Uterus (tissue), 4 donors: Measurements from ENCODE around the gene SMC6. TPM values are rescaled to one million over a fixed set of nuclear protein-coding genes. Genes with fewer than 3 reads are reported as not detected.

Source experiments
- DNase-seq, 2 donors: peaks; one replicate each; pipeline ENCODE4 v3.0.0-alpha.2; 2019 to 2020
- H3K27ac ChIP-seq, 2 donors: fragments of 200-600 bp; sonication (generic); 1 replicate in 1 of 2; 2 replicates in 1 of 2; pipeline ENCODE4 v1.5.1; 2016 to 2018
- H3K27me3 ChIP-seq, 2 donors: fragments of 200-600 bp; sonication (generic); one replicate each; pipeline ENCODE4 v1.5.1; 2018 to 2019; ENCODE audit warnings: control low read depth in 1 of 2
- H3K36me3 ChIP-seq, 2 donors: fragments of 200-600 bp; sonication (generic); one replicate each; pipeline ENCODE4 v1.5.1; 2019; ENCODE audit warnings: control low read depth in 1 of 2
- H3K4me1 ChIP-seq, 2 donors: fragments of 200-600 bp; sonication (generic); one replicate each; pipeline ENCODE4 v1.5.1; 2018 to 2019; ENCODE audit warnings: control low read depth in 1 of 2
- H3K4me3 ChIP-seq, 2 donors: fragments of 200-600 bp; sonication (generic); 1 replicate in 1 of 2; 2 replicates in 1 of 2; pipeline ENCODE4 v1.5.1; 2018 to 2019; ENCODE audit warnings: mild to moderate bottlenecking in 1 of 2
- H3K9me3 ChIP-seq, 2 donors: fragments of 200-600 bp; sonication (generic); one replicate each; pipeline ENCODE4 v1.5.1; 2019; ENCODE audit warnings: control low read depth in 1 of 2
- CTCF ChIP-seq, 4 experiments: fragments of 200-600 bp in 2 of 4; fragments of 450-650 bp in 2 of 4; sonication (generic) in 2 of 4; IDR thresholded peaks; one replicate each; pipeline ENCODE4 v1.5.1; 2016 to 2019; ENCODE audit warnings: antibody characterized with exemption in 4 of 4, mild to moderate bottlenecking in 2 of 4, moderate library complexity in 1 of 4
- POLR2A ChIP-seq, 2 donors: fragments of 450-650 bp; IDR thresholded peaks; one replicate each; pipeline ENCODE4 v1.6.1; 2016; ENCODE audit warnings: antibody characterized with exemption in 2 of 2, mild to moderate bottlenecking in 1 of 2, moderate library complexity in 1 of 2
- intact Hi-C: fragments of 100-400 bp; cut with DNase I; formaldehyde crosslinking; loops from one replicate; pipeline ENCODE4 v1.15.1; 2023; ENCODE audit warnings: low total_unique reads
- total RNA-seq, 4 donors: library from RNA; depleted of rRNA in 3 of 4; stranded (reverse); fragments of >200 nt in 3 of 4; gene quantifications; one replicate each; pipeline versions ENCODE4 v1.1.0 to v1.2.4, GENCODE V29; 2014 to 2023
- donor health status: DM: yes; HTN: yes; CAD: no.

The SMC6 gene
- total RNA-seq, 4 donors from 2014 or later = 7.4 to 49.4 (median 15.5) TPM

GRCh38 chr2:17667898-17668297 lies 85.7 kb downstream of the SMC6 start:
- no peak for DNase-seq
- intact Hi-C loops = no loop called here
- Histone ChIP-seq H3K4me1 (no peaks in the 10 kb centered on the region), H3K27me3 (no peaks in the 10 kb centered on the region), H3K27ac (no peak overlapping the region), H3K9me3 (no peaks in the 10 kb centered on the region), H3K36me3 (peaks cover 0 to 5% of the 10 kb centered on the region in 2 donors), H3K4me3 (no peak overlapping the region)
- TF ChIP-seq CTCF (IDR thresholded peaks at IDR 0.05) (no peak), POLR2A (IDR thresholded peaks at IDR 0.05) (no peak)

- no peak for DNase-seq
- Histone ChIP-seq H3K9me3 (no peaks in the 10 kb centered on the region), H3K4me1 (no peaks in the 10 kb centered on the region), H3K27me3 (no peaks in the 10 kb centered on the region), H3K36me3 (peaks cover 0 to 5% of the 10 kb centered on the region in 2 donors), H3K4me3 (no peak overlapping the region), H3K27ac (no peak overlapping the region)
- intact Hi-C loops = no loop called here
- no peak for TF ChIP-seq CTCF (IDR thresholded peaks at IDR 0.05)
- no peak for TF ChIP-seq POLR2A (IDR thresholded peaks at IDR 0.05)
Measured at GRCh38 chr2:17664534-17664933, 89.1 kb downstream of the SMC6 start.

- no peak for TF ChIP-seq POLR2A (IDR thresholded peaks at IDR 0.05)
- no peak for TF ChIP-seq CTCF (IDR thresholded peaks at IDR 0.05)
- H3K27ac ChIP-seq = no peak overlapping the region
- DNase-seq = no peak
- H3K9me3 ChIP-seq = no peaks in the 10 kb centered on the region
- no peaks in the 10 kb centered on the region for H3K27me3 ChIP-seq
- H3K4me1 ChIP-seq = no peaks in the 10 kb centered on the region
- intact Hi-C loops = no loop called here
- no peak overlapping the region for H3K4me3 ChIP-seq
- peaks cover 0 to 5% of the 10 kb centered on the region in 2 donors for H3K36me3 ChIP-seq
Measured at GRCh38 chr2:17662723-17663122, 90.9 kb downstream of the SMC6 start.

- H3K27ac ChIP-seq = no peak overlapping the region
- H3K36me3 ChIP-seq = peaks cover 0 to 5% of the 10 kb centered on the region in 2 donors
- H3K4me3 ChIP-seq = no peak overlapping the region
- H3K4me1 ChIP-seq = no peaks in the 10 kb centered on the region
- no peak for TF ChIP-seq POLR2A (IDR thresholded peaks at IDR 0.05)
- no peak for TF ChIP-seq CTCF (IDR thresholded peaks at IDR 0.05)
- H3K9me3 ChIP-seq = no peaks in the 10 kb centered on the region
- DNase-seq = no peak
- no peaks in the 10 kb centered on the region for H3K27me3 ChIP-seq
- intact Hi-C loops = no loop called here
Measured at GRCh38 chr2:17661460-17661859, 92.2 kb downstream of the SMC6 start.

- no peaks in the 10 kb centered on the region for H3K27me3 ChIP-seq
- H3K4me1 ChIP-seq = no peaks in the 10 kb centered on the region
- H3K9me3 ChIP-seq = no peaks in the 10 kb centered on the region
- no peak overlapping the region for H3K4me3 ChIP-seq
- peaks cover 0 to 2% of the 10 kb centered on the region in 2 donors for H3K36me3 ChIP-seq
- no peak overlapping the region for H3K27ac ChIP-seq
- no peak for TF ChIP-seq POLR2A (IDR thresholded peaks at IDR 0.05)
- TF ChIP-seq CTCF (IDR thresholded peaks at IDR 0.05) = no peak
- DNase-seq = no peak
- intact Hi-C loops = no loop called here
Measured at GRCh38 chr2:17660219-17660618, 93.4 kb downstream of the SMC6 start.
